NOMO-1 (cell line): ENCODE data around the gene S100PBP.
"Not testable (repeated sequence)": the region's sequence is repeated elsewhere in the genome, so short reads cannot be mapped to it uniquely, and the experiment has no call there.

Source experiments
- DNase-seq, 2 experiments: peaks; one replicate each; lab custom pipeline; 2025; ENCODE audit not compliant: unreplicated experiment in 2 of 2; lab: John Stamatoyannopoulos, UW

S100PBP gene

DNA sequence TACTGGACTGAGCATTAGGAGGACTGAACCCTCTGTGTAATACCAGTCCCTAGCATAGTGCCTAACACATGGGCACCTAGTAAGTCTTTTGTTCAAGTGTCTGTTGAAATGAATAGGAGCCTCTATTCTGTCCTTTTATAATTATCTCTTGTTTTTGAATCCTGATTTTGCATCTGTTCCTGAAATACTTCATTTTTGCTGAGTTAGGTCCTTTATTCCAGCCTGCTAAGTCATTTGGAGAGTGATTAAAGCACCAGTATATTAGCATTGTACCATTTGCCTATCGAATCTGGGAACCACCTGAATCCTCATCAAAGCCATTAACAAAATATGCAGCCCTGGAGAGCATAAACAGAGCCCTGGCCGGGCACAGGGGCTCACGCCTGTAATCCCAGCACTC is 32.6 kb upstream of the S100PBP start:
- no peak for DNase-seq

DNA sequence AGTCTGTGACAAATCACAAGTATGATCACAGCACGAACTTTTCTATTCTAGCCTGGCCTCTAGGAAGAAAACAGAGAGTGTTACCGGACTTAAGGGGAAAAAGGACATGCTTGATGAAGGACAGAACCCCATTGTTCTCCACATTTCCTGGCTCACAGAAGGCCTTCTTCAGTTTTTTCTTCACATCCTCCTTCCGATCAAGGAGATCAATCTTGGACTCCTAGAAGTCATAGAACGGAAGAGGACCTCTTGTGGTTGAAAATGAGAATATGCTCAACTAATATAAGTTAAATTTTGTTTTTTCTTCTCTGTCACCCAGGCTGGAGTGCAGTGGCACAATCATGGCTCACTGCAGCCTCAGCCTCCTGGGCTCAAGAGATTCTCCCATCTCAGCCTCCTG is 30.6 kb upstream of the S100PBP start:
- DNase-seq: no peak

DNA sequence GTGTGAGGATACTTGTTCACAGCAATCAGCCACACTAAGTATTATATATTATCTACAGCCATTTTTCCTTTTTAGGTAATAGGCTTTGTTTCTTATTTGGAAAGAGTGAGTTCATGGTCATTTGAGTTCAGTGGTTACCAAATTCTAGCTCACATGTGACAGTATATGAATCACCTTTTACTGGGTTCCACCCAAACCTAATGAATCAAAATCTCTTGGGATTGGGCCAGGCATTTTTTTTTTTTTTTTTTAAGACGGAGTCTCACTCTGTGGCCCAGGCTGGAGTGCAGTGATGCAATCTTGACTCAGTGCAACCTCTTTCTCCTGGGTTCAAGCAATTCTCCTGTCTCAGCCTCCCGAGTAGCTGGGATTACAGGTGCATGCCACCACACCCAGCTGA is 28.1 kb upstream of the S100PBP start:
- DNase-seq: not testable (repeated sequence)

DNA sequence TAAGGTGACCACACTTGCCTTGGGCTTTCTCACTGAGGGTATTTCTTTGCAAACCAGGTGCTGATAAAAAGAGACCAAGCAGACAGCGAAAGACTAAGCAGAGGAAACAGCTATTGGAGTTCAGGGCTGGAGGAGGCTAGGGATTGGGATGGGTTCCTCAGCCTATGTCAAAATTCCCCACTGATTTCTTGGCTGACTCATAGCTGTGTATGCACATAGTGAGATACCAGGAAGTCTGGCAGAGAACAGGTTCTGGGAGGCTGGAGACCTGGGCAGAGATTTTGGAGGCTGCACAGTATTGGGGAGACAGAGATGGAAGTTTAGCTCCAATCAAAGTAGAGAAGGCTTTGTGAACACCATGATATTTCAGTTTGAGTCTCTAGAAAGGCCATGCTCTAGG is 25.6 kb upstream of the S100PBP start:
- DNase-seq: no peak

DNA sequence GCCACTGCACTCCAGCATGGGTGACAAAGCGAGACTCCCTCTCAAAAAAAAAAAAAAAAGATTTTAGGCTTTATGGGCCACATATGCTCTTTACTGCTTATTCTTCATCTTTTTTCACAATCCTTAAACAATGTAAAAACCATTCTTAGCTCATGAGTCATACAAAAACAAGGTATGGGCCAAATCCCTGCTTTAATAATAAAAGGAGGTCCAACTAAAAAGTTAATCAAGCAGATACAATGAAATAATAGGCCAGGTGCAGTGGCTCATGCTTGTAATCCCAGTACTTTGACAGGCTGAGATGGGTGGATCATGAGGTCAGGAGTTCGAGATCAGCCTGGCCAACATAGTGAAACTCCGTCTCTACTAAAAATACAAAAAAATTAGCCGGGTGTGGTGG is 21.7 kb upstream of the S100PBP start:
- DNase-seq: not testable (repeated sequence)

DNA sequence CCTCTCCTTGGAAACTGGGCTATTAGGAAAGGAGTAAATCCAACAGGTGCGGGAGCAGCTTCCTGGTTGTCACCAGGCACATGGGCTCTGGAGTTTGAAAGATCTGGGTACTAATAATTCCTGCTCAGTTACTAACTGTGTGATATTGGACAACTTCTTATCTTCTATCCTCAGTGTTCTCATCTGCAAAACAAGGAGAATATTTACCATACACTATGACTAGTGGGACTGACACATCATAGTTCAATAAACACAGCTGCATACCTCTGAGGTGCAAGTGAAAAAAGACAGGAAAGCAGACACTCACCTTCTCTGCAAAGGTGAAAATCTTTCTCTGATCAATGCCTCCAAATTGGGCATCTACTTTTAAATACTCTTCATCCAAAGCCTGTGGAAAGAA is 20.0 kb upstream of the S100PBP start:
- DNase-seq: no peak

DNA sequence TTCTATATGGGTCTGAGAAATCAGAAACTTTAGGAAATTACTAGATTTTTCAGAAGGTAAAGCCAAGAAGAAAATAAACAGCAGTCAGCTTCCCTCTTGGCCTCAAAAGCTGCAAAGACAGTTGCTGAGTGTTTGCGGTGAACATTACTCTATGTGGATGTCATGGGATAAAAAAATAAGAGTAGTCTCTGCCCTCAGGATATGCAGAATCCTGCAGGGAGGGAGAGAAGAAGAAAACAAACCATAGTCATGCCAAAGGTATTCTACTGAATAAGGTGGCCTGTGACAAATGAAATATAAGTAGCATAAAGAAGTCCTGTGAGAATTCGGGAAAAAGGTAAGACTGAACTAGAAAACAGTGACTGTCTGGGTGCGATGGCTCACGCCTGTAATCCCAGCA is 19.3 kb upstream of the S100PBP start:
- DNase-seq: no peak

DNA sequence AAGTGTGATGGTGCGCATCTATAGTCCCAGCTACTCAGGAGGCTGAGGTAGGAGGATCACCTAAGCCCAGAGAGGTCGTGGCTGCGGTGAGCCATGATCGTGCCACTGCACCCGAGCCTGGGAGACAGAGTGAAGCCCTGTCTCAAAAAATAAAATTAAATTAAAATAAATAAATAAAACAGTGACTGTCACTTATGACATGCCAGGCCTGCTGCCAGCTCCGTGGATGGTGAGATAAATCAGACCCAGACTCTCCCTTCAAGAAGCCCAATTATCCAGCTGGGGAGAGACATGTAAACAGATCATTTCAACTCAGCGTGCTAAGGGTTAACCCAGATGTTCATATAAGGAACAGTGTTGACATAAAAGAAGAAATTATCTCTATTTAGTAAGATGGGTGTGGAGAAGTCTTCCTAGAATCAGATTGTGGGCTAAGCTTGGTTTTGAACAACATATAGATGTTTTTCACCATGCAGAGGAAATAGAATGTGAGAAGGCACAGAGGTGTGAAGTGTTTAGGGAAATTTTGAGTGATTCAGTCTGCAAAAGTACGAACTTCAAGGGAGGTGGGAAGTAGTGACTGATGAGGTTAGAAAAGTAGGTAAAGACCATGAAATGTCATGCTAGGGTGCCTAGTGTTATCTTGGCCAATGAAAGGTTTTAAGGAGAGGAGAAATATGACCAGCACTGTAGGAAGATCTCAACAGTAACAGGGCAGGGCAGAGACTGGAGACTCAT is 18.6 kb upstream of the S100PBP start:
- no peak for DNase-seq

DNA sequence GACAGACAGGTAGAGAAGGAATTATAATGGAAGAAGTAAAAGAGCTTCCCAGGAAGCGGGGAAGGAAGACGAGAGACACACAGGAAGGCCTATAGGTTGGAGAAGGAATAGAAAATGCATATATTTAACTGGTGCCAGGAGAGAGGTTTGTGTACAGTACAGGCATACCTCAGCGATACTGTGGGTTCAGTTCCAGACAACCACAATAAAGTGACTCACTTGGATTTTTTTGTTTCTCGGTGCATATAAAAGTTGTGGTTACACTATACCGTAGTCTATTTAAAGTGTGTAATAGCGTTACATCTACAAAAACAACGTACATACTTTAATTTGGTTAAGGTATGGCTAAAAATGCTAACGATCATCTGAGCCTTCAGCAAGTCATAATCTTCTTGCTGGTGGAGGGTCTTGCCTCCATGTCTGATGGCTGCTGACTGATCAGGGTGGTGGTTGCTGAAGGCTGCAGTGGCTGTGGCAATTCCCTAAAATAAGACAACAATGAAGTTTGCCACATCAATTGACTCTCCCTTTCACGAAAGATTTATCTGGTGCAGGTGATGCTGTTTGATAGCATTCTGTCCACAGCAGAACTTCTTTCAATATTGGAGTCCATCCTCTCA is 16.2 kb upstream of the S100PBP start:
- no peak for DNase-seq

DNA sequence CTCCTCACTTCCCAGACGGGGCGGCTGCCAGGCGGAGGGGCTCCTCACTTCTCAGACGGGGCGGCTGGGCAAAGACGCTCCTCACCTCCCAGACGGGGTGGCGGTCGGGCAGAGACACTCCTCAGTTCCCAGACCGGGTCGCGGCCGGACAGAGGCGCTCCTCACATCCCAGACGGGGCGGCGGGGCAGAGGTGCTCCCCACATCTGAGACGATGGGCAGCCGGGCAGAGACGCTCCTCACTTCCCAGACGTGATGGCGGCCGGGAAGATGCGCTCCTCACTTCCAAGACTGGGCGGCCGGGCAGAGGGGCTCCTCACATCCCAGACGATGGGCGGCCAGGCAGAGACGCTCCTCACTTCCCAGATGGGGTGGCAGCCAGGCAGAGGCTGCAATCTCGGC is 13.0 kb upstream of the S100PBP start:
- DNase-seq: not testable (repeated sequence)

DNA sequence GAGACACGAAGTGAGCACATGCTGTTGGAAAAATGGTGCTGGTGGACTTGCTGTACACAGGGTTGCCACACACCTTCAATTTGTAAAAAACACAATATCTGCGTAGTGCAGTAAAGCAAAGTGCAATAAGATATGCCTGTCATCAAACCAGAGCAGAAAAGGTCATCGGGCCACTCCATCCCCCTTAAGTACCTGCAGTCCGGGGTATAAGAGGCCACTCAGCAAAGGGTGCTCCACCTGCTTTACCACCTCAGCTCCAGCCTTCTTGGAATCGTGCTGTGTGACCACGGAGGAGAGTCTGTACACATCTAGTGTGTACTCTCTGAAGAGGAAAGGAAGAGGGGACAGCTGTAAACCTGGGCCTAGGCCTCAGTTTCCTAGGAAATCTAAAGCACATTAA is 11.2 kb upstream of the S100PBP start:
- DNase-seq: no peak

DNA sequence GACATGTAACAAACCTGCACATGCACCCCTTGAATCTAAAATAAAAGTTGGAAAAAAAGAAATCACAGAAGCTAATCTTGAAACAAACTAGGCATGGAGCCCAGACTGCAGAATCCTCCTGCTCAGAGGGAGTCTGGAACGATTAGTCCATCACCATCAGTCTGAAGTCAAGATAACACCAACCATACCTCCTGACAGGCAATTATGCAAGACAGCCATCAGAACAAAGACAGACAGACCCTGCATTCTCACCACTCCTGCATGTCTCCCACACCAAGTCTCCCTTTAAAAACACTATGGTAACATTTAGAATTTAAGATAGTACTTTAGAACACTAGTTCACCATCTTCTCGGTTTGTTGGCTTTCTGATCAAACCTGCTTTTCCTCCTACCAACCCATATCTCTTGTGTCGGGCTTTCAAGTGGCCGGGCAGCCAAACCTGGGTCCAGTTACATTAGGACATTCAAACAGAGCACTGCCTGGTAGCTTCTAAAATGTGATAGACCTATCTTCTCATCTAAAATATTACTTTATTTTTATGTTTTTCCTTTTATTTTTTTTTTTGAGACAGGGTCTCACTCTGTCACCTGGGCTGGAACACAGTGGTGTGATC is 10.4 kb upstream of the S100PBP start:
- DNase-seq: no peak

DNA sequence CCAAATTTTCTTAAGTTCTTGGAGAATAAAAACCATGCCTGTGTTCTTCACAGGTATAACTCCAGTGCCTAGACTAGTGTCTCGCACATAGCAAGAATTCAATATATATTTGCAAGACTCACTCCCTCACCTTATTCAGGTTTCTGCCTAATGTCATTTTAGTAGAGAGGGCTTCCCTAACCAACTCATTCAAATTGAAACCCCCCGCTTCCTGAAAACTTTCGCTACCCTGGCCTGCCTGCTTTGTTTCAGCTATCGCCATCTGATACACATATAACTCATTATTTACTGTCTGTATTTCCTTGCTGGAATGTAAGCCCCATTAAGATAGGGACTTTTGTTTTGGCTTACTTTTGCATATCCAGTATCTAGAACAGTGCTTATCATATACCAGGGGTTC is 8.9 kb upstream of the S100PBP start:
- no peak for DNase-seq

DNA sequence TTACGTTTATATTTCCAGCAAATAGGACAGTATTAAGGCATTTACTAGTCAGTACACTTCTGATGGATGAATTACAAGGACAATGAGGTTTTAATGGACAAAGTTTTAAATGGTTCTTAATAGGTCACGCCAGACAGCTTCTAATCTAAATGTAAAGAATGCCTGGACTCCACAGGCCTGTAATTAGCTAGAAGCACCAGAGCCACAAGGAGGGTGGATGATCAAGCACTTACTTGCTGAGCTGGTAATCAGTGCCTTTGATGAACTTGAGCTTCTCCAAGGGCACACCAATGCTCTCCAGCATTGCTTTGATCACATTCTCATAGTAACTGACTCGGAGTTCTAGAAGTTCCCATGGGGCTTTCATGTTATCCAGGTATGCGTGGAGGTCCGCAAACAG is 7.1 kb upstream of the S100PBP start:
- no peak for DNase-seq

DNA sequence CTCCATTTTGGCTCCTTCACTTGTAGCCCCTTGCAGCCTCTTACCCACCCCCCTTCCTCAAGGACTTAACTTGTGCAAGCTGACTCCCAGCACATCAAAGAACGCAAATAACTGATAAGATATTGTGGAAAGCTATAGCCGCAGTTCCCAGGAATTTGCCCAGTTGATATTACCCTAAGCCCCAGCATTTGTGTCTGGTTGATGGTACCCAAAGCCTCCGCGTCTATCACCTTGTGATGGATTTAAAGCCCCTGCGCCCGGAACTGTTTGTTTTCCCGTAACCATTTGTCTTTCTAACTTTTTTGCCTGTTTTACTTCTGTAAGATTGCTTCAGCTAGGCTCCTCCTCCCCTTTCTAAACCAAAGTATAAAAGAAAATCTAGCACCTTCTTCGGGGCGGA is 6.2 kb upstream of the S100PBP start:
- no peak for DNase-seq

DNA sequence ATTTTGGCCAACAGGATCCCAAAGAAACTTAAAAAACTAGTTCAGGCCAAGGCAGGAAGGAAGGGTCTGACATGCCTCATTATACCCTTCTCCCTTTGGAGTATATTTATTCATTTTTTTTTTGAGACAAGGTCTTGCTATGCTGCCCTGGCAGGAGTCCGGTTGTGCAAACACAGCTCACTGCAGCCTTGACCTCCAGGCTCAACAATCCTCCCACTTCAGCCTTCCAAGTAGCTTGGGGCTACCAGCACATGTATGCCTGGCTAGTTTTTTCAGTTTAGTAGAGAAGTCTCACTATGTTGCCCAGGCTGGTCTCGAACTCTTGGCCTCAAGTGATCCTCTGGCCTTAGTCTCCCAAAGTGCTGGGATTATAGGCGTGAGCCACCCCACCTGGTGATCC is 5.5 kb upstream of the S100PBP start:
- no peak for DNase-seq

DNA sequence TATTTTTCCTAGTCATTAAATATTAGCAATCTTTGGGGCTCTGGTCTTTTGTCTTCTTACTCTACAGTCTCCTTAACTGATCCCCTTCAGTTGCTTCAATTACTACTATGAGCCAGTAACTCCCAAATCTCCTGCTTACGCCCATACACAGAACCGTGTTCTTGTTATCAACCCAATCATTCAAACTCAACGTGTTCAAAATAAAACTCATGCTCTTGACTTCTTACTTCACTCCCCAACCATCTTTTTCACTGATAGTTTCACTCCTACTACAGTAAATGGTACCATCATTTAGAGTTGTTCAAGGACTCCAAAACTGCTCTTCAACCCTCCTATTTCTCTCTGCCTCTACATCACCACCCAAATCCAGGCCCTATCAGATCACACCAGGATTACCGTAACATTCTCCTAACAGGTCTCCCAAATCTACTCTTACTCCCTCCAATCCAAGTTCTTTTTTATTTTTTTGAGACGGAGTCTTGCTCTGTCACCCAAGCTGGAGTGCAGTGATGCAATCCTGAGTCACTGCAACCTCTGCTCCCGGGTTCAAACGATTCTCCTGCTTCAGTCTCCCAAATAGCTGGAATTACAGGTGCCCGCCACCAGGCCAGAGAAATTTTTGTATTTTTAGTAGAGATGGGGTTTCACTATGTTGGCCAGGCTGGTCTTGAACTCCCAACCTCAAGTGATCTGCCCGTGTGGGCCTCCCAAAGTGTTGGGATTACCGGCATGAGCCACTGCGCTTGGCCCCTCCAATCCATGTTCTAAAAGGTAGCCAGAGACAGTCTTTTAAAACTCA is 3.3 kb upstream of the S100PBP start:
- no peak for DNase-seq

DNA sequence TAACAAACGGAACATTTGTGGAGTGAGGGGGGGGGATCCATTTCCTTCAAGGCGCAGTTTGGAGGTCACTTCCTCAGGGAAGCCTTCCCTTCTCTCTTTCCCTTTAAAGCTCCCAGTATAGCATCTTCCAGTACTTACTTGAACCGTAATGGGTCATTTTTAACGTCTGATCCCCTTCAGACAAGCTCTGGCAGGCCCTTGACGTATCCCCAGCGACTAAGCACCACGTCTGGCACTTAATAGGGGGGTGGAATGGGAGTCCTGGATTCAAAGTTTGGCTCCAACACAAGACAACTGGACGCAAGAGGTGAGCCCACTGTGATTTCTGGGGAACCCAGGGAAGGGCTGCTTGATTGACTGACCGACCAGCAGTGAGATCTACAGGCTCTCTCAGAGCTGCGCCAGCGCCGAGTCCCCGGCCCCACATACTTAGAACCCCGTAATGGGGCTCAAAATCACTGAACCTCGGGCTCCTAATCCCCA is 736 bp upstream of the S100PBP start:
- DNase-seq: peak; percentile 33 to 51

DNA sequence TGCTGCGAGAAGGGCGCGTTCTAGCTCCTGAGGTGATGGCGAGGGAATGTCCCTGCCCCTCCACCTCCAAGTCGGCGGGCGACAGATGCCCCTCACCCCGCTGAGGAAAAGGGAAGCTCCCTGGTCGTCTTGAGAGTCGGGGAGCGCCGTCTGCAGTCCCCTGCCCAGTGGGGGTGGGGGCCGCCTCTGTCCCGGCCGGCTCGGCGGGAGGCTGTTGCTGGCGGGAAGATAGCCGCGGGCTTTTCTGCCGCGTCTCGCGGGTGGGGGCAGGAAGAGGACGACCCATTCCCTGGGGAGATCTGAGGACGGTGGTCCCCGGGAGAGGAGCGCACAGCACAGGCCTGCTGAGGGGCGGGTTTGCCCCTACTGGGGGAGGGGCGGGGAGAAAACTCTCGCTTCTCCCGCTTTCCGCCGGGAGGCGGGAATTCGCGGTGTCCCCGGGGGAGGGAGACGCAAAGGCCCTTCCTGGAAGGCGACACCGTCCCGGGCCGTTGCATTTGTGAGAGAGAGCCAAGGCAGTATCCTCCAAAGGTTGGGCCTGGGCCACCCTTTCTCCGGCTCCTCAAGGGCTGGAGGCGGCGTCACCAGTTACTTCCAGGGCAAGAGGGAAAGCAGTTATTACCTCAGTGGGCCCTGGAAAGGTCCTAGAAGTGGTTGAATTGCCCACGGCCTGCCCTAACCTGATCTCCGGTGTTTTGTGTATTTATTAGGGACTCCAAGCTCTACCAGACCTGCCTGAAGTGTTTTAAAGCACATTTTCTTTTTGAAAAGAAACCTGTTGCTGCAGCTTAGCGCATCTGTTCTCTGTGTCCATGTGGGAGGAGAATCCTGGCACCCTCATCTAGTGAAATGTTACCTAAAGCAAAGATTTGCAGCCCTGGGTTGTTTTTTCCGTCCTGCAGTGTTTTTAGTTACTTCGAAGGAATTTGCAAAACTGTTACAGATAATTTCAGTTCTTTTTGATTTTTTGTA is 648 bp downstream of the S100PBP start:
- DNase-seq: peak; percentile 74 to 76
